ENCODE data around the gene PDE4B. TPM values are rescaled to one million over a fixed set of nuclear protein-coding genes. Genes with fewer than 3 reads are reported as not detected.

The PDE4B gene
- total and polyA plus RNA-seq, 2 of the 13 experiments (the other 11 are each of a cell fraction or from before 2014, with no cell fraction given): not detected

GRCh38 chr1:66370462-66370971, 577.8 kb downstream of the PDE4B start:
- Histone ChIP-seq H3K36me3 (replicated peaks in 1 of 2; ENCODE audit: control insufficient read depth in 1 of 2, insufficient read depth in 2 of 2, low read length in 2 of 2) (no peaks in the 10 kb centered on the region), H3K9me3 (ENCODE audit: low read length) (no peaks in the 10 kb centered on the region), H3K27ac (ENCODE audit: extremely low read length, insufficient read depth, low read length) (no peak overlapping the region), H3K4me3 (replicated peaks in 1 of 3; ENCODE audit: insufficient read depth in 1 of 3, low read depth in 2 of 3, low read length in 3 of 3) (no peak overlapping the region), H3K79me2 (ENCODE audit: insufficient read depth, low read length) (no peaks in the 10 kb centered on the region), H3K4me1 (ENCODE audit: insufficient read depth, low read length) (no peaks in the 10 kb centered on the region), H3K9ac (ENCODE audit: insufficient read depth, low read depth, low read length) (no peak overlapping the region), H3K4me2 (ENCODE audit: low read depth, low read length) (no peak overlapping the region), H4K20me1 (ENCODE audit: insufficient read depth, low read length) (no peaks in the 10 kb centered on the region), H2AFZ (ENCODE audit: low read length) (no peak overlapping the region), H3K27me3 (ENCODE audit: control insufficient read depth in 1 of 2, insufficient read depth in 2 of 2, low read length in 2 of 2) (peaks cover 0 to 1% of the 10 kb centered on the region in 2 experiments; a peak in 1 of 5 replicates)
- ChIA-PET POLR2A (no interaction called here), CTCF (ENCODE audit: low intra/inter-chr PET ratio, low total read pairs) (no interaction called here)
- intact Hi-C loops (cut with micrococcal nuclease; ENCODE audit: unreplicated experiment): no loop called here
- TF ChIP-seq PRMT3 (CRISPR knock-in tag; IDR thresholded peaks at IDR 0.05; ENCODE audit: borderline replicate concordance, low read depth) (no peak), ATF5 (CRISPR knock-in tag; IDR thresholded peaks at IDR 0.05; ENCODE audit: low read depth) (no peak), NR2C2 (CRISPR knock-in tag; IDR thresholded peaks at IDR 0.05; ENCODE audit: borderline replicate concordance) (no peak), ZNF580 (CRISPR knock-in tag; IDR thresholded peaks at IDR 0.05; ENCODE audit: borderline replicate concordance, low read depth) (no peak), ZSCAN22 (CRISPR knock-in tag; IDR thresholded peaks at IDR 0.05) (no peak), ZNF652 (CRISPR knock-in tag; IDR thresholded peaks at IDR 0.05; ENCODE audit: borderline replicate concordance, low read depth) (no peak), PHF8 (CRISPR knock-in tag; IDR thresholded peaks at IDR 0.05) (no peak), GATAD1 (CRISPR knock-in tag; IDR thresholded peaks at IDR 0.05) (no peak), ZMAT3 (CRISPR knock-in tag; conservative IDR thresholded peaks at IDR 0.05) (no peak), SKIL (CRISPR knock-in tag; IDR thresholded peaks at IDR 0.05; ENCODE audit: borderline replicate concordance) (no peak)
- in situ Hi-C loops (cut with HindIII; ENCODE audit: extremely low pct_ligation_motif_present, low pct_unique_long_range_greater_than_20kb): no loop called here
- WGBS (ENCODE audit: low lambda C conversion rate): 13% methylated on average over 4 of the region's 4 CpGs
- DNase-seq (ENCODE audit: low spot score) (no peak), FAIRE-seq (no peak), ATAC-seq (no peak)
- BruUV-seq (replicated peaks): no TSS peak

All from HepG2 (cell line).